ENCODE data around the gene CDC42SE2. TPM values are rescaled to one million over a fixed set of nuclear protein-coding genes. Genes with fewer than 3 reads are reported as not detected.

Gene CDC42SE2
- total RNA-seq, 1 experiment from 2014 or later = 32.8 TPM

DNA sequence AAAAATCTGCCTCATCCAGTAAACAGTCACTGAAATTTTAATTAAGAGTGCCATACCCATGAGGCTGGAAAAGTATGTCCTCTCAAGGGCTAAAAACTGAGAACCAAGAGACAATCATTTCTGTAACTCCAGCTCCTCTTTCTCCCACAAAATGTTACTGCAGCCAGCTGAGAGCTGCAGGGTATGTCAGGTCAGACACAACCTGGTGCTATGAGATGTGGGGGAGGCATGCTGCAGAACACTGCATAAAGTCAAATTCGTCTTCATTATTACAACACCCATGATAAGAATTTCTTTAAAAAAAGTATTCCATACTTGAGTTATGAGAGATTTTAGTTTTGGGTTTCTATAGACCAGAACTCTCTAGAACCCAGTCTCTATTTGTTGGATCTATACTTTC lies 162.2 kb downstream of the CDC42SE2 start:
- Histone ChIP-seq H3K27ac (no peak overlapping the region), H3K4me1 (replicated peaks; ENCODE audit: insufficient read depth) (no peaks in the 10 kb centered on the region), H3K9me3 (ENCODE audit: insufficient read depth, low read depth) (no peaks in the 10 kb centered on the region), H3K36me3 (ENCODE audit: low read depth) (0 out of 2 replicates have a peak, but pooled peaks cover 11% of the 10 kb centered on the region), H4K20me1 (ENCODE audit: insufficient read depth) (no peaks in the 10 kb centered on the region), H2AFZ (no peak overlapping the region), H3K27me3 (ENCODE audit: insufficient read depth, low read depth) (no peaks in the 10 kb centered on the region), H3K79me2 (ENCODE audit: low read depth) (no peaks in the 10 kb centered on the region), H3K4me3 (no peak overlapping the region), H3K4me2 (no peak overlapping the region), H3K9me2 (ENCODE audit: insufficient read depth) (no peaks in the 10 kb centered on the region), H3F3A (ENCODE audit: insufficient read depth, low read depth) (no peaks in the 10 kb centered on the region)
- ChIA-PET POLR2A (ENCODE audit: unreplicated experiment) (no interaction called here), CTCF (no interaction called here)
- DNase-seq = no peak
- no TSS peak for BruUV-seq (replicated peaks)
- intact Hi-C loops (cut with micrococcal nuclease; ENCODE audit: unreplicated experiment) = no loop called here
- TF ChIP-seq, protein P1, sequence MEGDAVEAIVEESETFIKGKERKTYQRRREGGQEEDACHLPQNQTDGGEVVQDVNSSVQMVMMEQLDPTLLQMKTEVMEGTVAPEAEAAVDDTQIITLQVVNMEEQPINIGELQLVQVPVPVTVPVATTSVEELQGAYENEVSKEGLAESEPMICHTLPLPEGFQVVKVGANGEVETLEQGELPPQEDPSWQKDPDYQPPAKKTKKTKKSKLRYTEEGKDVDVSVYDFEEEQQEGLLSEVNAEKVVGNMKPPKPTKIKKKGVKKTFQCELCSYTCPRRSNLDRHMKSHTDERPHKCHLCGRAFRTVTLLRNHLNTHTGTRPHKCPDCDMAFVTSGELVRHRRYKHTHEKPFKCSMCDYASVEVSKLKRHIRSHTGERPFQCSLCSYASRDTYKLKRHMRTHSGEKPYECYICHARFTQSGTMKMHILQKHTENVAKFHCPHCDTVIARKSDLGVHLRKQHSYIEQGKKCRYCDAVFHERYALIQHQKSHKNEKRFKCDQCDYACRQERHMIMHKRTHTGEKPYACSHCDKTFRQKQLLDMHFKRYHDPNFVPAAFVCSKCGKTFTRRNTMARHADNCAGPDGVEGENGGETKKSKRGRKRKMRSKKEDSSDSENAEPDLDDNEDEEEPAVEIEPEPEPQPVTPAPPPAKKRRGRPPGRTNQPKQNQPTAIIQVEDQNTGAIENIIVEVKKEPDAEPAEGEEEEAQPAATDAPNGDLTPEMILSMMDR (conservative IDR thresholded peaks at IDR 0.05) = no peak
- TF ChIP-seq EZH2 (IDR thresholded peaks at IDR 0.05; ENCODE audit: low read depth) = no peak

GRCh38 chr5:131430794-131431193 lies 166.9 kb downstream of the CDC42SE2 start:
- Histone ChIP-seq H3K27ac (no peak overlapping the region), H3K79me2 (ENCODE audit: low read depth) (no peaks in the 10 kb centered on the region), H4K20me1 (ENCODE audit: insufficient read depth) (no peaks in the 10 kb centered on the region), H3K4me2 (no peak overlapping the region), H2AFZ (no peak overlapping the region), H3K9me3 (ENCODE audit: insufficient read depth, low read depth) (no peaks in the 10 kb centered on the region), H3K4me3 (no peak overlapping the region), H3K4me1 (replicated peaks; ENCODE audit: insufficient read depth) (no peaks in the 10 kb centered on the region), H3F3A (ENCODE audit: insufficient read depth, low read depth) (no peaks in the 10 kb centered on the region), H3K36me3 (ENCODE audit: low read depth) (0 out of 2 replicates have a peak, but pooled peaks cover 20% of the 10 kb centered on the region), H3K27me3 (ENCODE audit: insufficient read depth, low read depth) (no peaks in the 10 kb centered on the region), H3K9me2 (ENCODE audit: insufficient read depth) (no peaks in the 10 kb centered on the region)
- ChIA-PET POLR2A (ENCODE audit: unreplicated experiment) (no interaction called here), CTCF (no interaction called here)
- intact Hi-C loops (cut with micrococcal nuclease; ENCODE audit: unreplicated experiment) = no loop called here
- no peak for TF ChIP-seq EZH2 (IDR thresholded peaks at IDR 0.05; ENCODE audit: low read depth)
- TF ChIP-seq, protein P1 (conservative IDR thresholded peaks at IDR 0.05) = no peak
- no TSS peak for BruUV-seq (replicated peaks)
- no peak for DNase-seq

- no peak for DNase-seq
- no peaks in the 10 kb centered on the region for H3F3A ChIP-seq (ENCODE audit: insufficient read depth, low read depth)
- 0 out of 2 replicates have a peak, but pooled peaks cover 20% of the 10 kb centered on the region for H3K36me3 ChIP-seq (ENCODE audit: low read depth)
- no peak overlapping the region for H3K4me3 ChIP-seq
- TF ChIP-seq, protein P1 (conservative IDR thresholded peaks at IDR 0.05) = no peak
- no peak for TF ChIP-seq EZH2 (IDR thresholded peaks at IDR 0.05; ENCODE audit: low read depth)
- no peaks in the 10 kb centered on the region for H3K4me1 ChIP-seq (replicated peaks; ENCODE audit: insufficient read depth)
- no TSS peak for BruUV-seq (replicated peaks)
- POLR2A ChIA-PET (ENCODE audit: unreplicated experiment) = no interaction called here
- no peaks in the 10 kb centered on the region for H3K79me2 ChIP-seq (ENCODE audit: low read depth)
- intact Hi-C loops (cut with micrococcal nuclease; ENCODE audit: unreplicated experiment) = no loop called here
- no peak overlapping the region for H3K4me2 ChIP-seq
- H3K9me2 ChIP-seq (ENCODE audit: insufficient read depth) = no peaks in the 10 kb centered on the region
- H4K20me1 ChIP-seq (ENCODE audit: insufficient read depth) = no peaks in the 10 kb centered on the region
- CTCF ChIA-PET = no interaction called here
- no peak overlapping the region for H3K27ac ChIP-seq
- no peaks in the 10 kb centered on the region for H3K27me3 ChIP-seq (ENCODE audit: insufficient read depth, low read depth)
- H3K9me3 ChIP-seq (ENCODE audit: insufficient read depth, low read depth) = no peaks in the 10 kb centered on the region
- H2AFZ ChIP-seq = no peak overlapping the region
Measured at GRCh38 chr5:131431794-131432193, 167.9 kb downstream of the CDC42SE2 start.

Data from PC-9 (cell line).